Keratinocyte (primary cell): ENCODE results near the gene SLIT3. TPM values are rescaled to one million over a fixed set of nuclear protein-coding genes. Genes with fewer than 3 reads are reported as not detected.
"Not testable (repeated sequence)": the region's sequence is repeated elsewhere in the genome, so short reads cannot be mapped to it uniquely, and the experiment has no call there.

ENCODE experiments used
- DNase-seq: peaks from one replicate; pipeline ENCODE4 v3.0.0-alpha.2; 2011; ENCODE audit warnings: low read depth, missing footprints, low spot score
- FAIRE-seq: peaks from 2 replicates; lab custom pipeline; 2011; peaks lifted over from hg19 to GRCh38; lab: Jason Lieb, UNC
- H2AFZ ChIP-seq: 2 replicates; pipeline ENCODE4 v1.6.0; 2012; ENCODE audit warnings: low read length, control low read depth, inconsistent platforms; ENCODE audit not compliant: control insufficient read depth
- H3K27ac ChIP-seq: 2 replicates; pipeline ENCODE4 v1.5.1; 2011; ENCODE audit warnings: low read length; ENCODE audit not compliant: control insufficient read depth, insufficient read depth
- H3K27me3 ChIP-seq: 3 replicates; pipeline ENCODE4 v1.6.0; 2011; ENCODE audit warnings: low read length; ENCODE audit not compliant: control insufficient read depth, insufficient read depth; ENCODE audit errors: extremely low read depth
- H3K36me3 ChIP-seq, 2 experiments: 2 replicates in 1 of 2; 3 replicates in 1 of 2; pipeline ENCODE4 v1.5.1; 2011; ENCODE audit warnings: low read length in 2 of 2, mild to moderate bottlenecking in 1 of 2; ENCODE audit not compliant: control insufficient read depth in 2 of 2, insufficient read depth in 2 of 2; ENCODE audit errors: extremely low read depth in 1 of 2
- H3K4me1 ChIP-seq: 3 replicates; pipeline ENCODE4 v1.5.1; 2011; ENCODE audit warnings: low read length; ENCODE audit not compliant: control insufficient read depth, insufficient read depth; ENCODE audit errors: extremely low read depth
- H3K4me2 ChIP-seq: 3 replicates; pipeline ENCODE4 v1.6.0; 2011; ENCODE audit warnings: low read depth, low read length; ENCODE audit not compliant: control insufficient read depth, insufficient read depth; ENCODE audit errors: extremely low read depth
- H3K4me3 ChIP-seq, 3 experiments: fragments of 200-600 bp in 1 of 3; sonication (generic) in 1 of 3; 2 replicates in 2 of 3; 3 replicates in 1 of 3; pipeline ENCODE4 v1.5.1; 2011 to 2016; ENCODE audit warnings: low read length in 3 of 3, mild to moderate bottlenecking in 3 of 3, control low read depth in 2 of 3, inconsistent platforms in 1 of 3, low read depth in 1 of 3, mixed read lengths in 1 of 3, mixed run types in 1 of 3, moderate library complexity in 1 of 3; ENCODE audit not compliant: control insufficient read depth in 2 of 3, insufficient read depth in 2 of 3; ENCODE audit errors: extremely low read depth in 1 of 3
- H3K79me2 ChIP-seq: 2 replicates; pipeline ENCODE4 v1.6.0; 2012; ENCODE audit warnings: low read length; ENCODE audit not compliant: control insufficient read depth, insufficient read depth
- H3K9ac ChIP-seq: 3 replicates; pipeline ENCODE4 v1.6.0; 2011; ENCODE audit warnings: low read length; ENCODE audit not compliant: control insufficient read depth, insufficient read depth; ENCODE audit errors: extremely low read depth
- H3K9me1 ChIP-seq: 3 replicates; pipeline ENCODE4 v1.6.0; 2011; ENCODE audit warnings: low read length; ENCODE audit not compliant: control insufficient read depth, insufficient read depth; ENCODE audit errors: extremely low read depth
- H3K9me3 ChIP-seq: 2 replicates; pipeline ENCODE4 v1.5.1; 2012; ENCODE audit warnings: low read depth, low read length; ENCODE audit not compliant: control insufficient read depth
- H4K20me1 ChIP-seq: 3 replicates; pipeline ENCODE4 v1.6.0; 2011; ENCODE audit warnings: low read length; ENCODE audit not compliant: control insufficient read depth, insufficient read depth; ENCODE audit errors: extremely low read depth
- EZH2 ChIP-seq: IDR thresholded peaks from one replicate; pipeline ENCODE4 v1.6.1; 2012; ENCODE audit warnings: inconsistent platforms, mild to moderate bottlenecking, low read length, moderate library complexity
- dilution Hi-C: fragments of 300-500 bp; cut with MboI; formaldehyde crosslinking; loops from one replicate; pipeline ENCODE4 v1.7.0; 2020; ENCODE audit warnings: low sequenced_read_pairs; ENCODE audit not compliant: extremely low pct_ligation_motif_present
- polyA plus RNA-seq, 5 experiments: library from polyadenylated mRNA; depleted of rRNA in 3 of 5; stranded (reverse) in 3 of 5; stranded (forward) in 1 of 5; unstranded in 1 of 5; fragments of >200 nt; gene quantifications; 1 replicate in 1 of 5; 2 replicates in 3 of 5; 3 replicates in 1 of 5; pipeline versions ENCODE4 v1.2.1 to v1.2.3, GENCODE V29; 2011 to 2012; ENCODE audit warnings: missing spikeins in 2 of 5, low read depth in 1 of 5, low replicate concordance in 1 of 5
- TF ChIP-seq, protein P1 (sequence below), 3 experiments: IDR thresholded peaks in 1 of 3; conservative IDR thresholded peaks in 1 of 3; optimal IDR thresholded peaks in 1 of 3; 2 replicates in 2 of 3; 3 replicates in 1 of 3; pipeline versions ENCODE3 to v1.5.1; 2011; ENCODE audit warnings: low read length in 3 of 3, mild to moderate bottlenecking in 3 of 3, moderate library complexity in 2 of 3, control low read depth in 1 of 3, inconsistent platforms in 1 of 3; ENCODE audit not compliant: insufficient read depth in 2 of 3; ENCODE audit errors: extremely low read depth in 1 of 3

The SLIT3 gene
- polyA plus RNA-seq, 1 donor (not counting 4 experiments of a cell fraction or from before 2014, with no cell fraction given), result 2.4 TPM

GRCh38 chr5:168743617-168744016 lies 557.3 kb downstream of the SLIT3 start:
- Histone ChIP-seq H3K9me3 (no peaks in the 10 kb centered on the region), H4K20me1 (no peaks in the 10 kb centered on the region), H3K4me1 (no peaks in the 10 kb centered on the region), H3K79me2 (no peaks in the 10 kb centered on the region), H3K9me1 (no peaks in the 10 kb centered on the region), H2AFZ (no peak overlapping the region), H3K27ac (no peak overlapping the region), H3K9ac (no peak overlapping the region), H3K4me2 (no peak overlapping the region), H3K27me3 (no peaks in the 10 kb centered on the region), H3K4me3 (no peak overlapping the region), H3K36me3 (no peaks in the 10 kb centered on the region)
- dilution Hi-C loops, result no loop called here
- no peak for TF ChIP-seq EZH2
- TF ChIP-seq, protein P1, sequence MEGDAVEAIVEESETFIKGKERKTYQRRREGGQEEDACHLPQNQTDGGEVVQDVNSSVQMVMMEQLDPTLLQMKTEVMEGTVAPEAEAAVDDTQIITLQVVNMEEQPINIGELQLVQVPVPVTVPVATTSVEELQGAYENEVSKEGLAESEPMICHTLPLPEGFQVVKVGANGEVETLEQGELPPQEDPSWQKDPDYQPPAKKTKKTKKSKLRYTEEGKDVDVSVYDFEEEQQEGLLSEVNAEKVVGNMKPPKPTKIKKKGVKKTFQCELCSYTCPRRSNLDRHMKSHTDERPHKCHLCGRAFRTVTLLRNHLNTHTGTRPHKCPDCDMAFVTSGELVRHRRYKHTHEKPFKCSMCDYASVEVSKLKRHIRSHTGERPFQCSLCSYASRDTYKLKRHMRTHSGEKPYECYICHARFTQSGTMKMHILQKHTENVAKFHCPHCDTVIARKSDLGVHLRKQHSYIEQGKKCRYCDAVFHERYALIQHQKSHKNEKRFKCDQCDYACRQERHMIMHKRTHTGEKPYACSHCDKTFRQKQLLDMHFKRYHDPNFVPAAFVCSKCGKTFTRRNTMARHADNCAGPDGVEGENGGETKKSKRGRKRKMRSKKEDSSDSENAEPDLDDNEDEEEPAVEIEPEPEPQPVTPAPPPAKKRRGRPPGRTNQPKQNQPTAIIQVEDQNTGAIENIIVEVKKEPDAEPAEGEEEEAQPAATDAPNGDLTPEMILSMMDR (optimal IDR thresholded peaks at IDR 0.05 in 1 of 3, IDR thresholded peaks at IDR 0.05 in 1 of 3, conservative IDR thresholded peaks at IDR 0.05 in 1 of 3; ENCODE audit: extremely low read depth in 1 of 3, insufficient read depth in 2 of 3, low read length in 3 of 3), result no peak
- DNase-seq (no peak), FAIRE-seq (no peak)

DNA sequence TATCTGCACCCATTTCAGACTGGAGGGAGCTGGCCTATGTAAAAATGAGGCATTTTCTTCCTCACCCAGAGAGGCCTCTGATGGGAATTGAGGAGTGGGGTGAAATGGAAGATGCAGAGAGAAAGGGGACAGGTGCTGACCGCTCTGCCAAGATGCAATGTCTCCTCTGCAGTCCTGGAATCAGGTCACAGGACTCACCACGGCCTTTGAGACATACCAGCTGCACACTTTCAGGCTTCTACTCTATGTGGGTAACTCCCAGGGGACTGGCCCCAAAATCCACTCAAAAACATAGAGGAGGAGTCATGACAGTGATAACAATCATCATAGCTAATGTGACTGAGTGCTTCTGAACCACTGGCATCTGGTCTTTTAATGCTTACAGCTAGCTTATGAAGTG lies 558.6 kb downstream of the SLIT3 start:
- H3K79me2 ChIP-seq, H4K20me1 ChIP-seq, H3K9me3 ChIP-seq, H3K4me3 ChIP-seq, H3K9ac ChIP-seq, H3K36me3 ChIP-seq, H3K27me3 ChIP-seq, H3K9me1 ChIP-seq, H2AFZ ChIP-seq, FAIRE-seq, DNase-seq, dilution Hi-C loops, H3K27ac ChIP-seq, H3K4me2 ChIP-seq, H3K4me1 ChIP-seq: not testable (repeated sequence)

DNA sequence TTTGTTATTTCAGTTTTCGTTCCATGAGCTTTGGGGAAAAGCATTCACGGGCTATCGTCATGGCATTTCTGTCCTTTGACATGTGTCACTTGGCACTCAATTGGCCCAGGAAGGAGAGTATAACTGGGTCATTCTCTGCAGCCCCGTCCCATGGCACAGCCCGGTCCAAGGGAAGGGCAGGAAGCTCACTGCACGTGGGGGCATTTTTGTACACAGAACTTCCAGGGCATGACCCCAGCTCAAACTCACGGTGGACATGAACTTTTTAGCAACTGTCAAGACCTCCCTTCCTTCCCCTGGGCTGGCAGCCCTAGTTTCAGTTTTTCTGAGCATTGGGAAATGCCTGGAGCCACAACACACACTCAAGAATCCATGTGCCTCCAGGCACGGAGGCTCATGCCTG lies 560.1 kb downstream of the SLIT3 start:
- no peaks in the 10 kb centered on the region for H3K27me3 ChIP-seq

More for the DNA sequence above, 560.1 kb downstream of the SLIT3 start:
- TF ChIP-seq EZH2, result no peak
- TF ChIP-seq, protein P1 (optimal IDR thresholded peaks at IDR 0.05 in 1 of 3, IDR thresholded peaks at IDR 0.05 in 1 of 3, conservative IDR thresholded peaks at IDR 0.05 in 1 of 3; ENCODE audit: extremely low read depth in 1 of 3, insufficient read depth in 2 of 3, low read length in 3 of 3), result no peak
- Histone ChIP-seq H3K9me1 (no peaks in the 10 kb centered on the region), H2AFZ (no peak overlapping the region), H4K20me1 (no peaks in the 10 kb centered on the region), H3K4me1 (no peaks in the 10 kb centered on the region), H3K79me2 (no peaks in the 10 kb centered on the region), H3K36me3 (no peaks in the 10 kb centered on the region), H3K9ac (no peak overlapping the region), H3K4me2 (no peak overlapping the region), H3K4me3 (no peak overlapping the region), H3K9me3 (no peaks in the 10 kb centered on the region), H3K27ac (no peak overlapping the region)
- DNase-seq, result no peak
- dilution Hi-C loops, result no loop called here
- FAIRE-seq, result no peak
